HUES64 (cell line): ENCODE data around the gene PARD3B.

Experiments
- H3K27ac ChIP-seq: 2 replicates; pipeline ENCODE4 v1.7.0; 2013; ENCODE audit warnings: low read depth, low read length, inconsistent platforms
- H3K27me3 ChIP-seq: 2 replicates; pipeline ENCODE4 v1.6.1; 2013; ENCODE audit warnings: mild to moderate bottlenecking, low read length; ENCODE audit not compliant: insufficient read depth
- H3K36me3 ChIP-seq: 2 replicates; pipeline ENCODE4 v1.6.1; 2013; ENCODE audit warnings: mild to moderate bottlenecking, low read length; ENCODE audit not compliant: insufficient read depth
- H3K4me1 ChIP-seq: 2 replicates; pipeline ENCODE4 v1.6.1; 2013; ENCODE audit warnings: mild to moderate bottlenecking, low read length, moderate library complexity; ENCODE audit not compliant: insufficient read depth
- H3K4me3 ChIP-seq: 2 replicates; pipeline ENCODE4 v1.5.1; 2013; ENCODE audit warnings: mild to moderate bottlenecking, low read length, moderate library complexity
- H3K9ac ChIP-seq: 2 replicates; pipeline ENCODE4 v1.6.1; 2013; ENCODE audit warnings: mild to moderate bottlenecking, low read depth, low read length
- H3K9me3 ChIP-seq: 2 replicates; pipeline ENCODE4 v1.6.1; 2013; ENCODE audit warnings: low read depth, low read length; ENCODE audit not compliant: insufficient read depth
- WGBS: fragments of 150-250, 120-280 bp; methylation state at CpG from one replicate; pipeline ENCODE4 v1.1.7; 2013; ENCODE audit warnings: missing lambda C conversion rate; 5-methylcytosine and 5-hydroxymethylcytosine counted together

Gene PARD3B

DNA sequence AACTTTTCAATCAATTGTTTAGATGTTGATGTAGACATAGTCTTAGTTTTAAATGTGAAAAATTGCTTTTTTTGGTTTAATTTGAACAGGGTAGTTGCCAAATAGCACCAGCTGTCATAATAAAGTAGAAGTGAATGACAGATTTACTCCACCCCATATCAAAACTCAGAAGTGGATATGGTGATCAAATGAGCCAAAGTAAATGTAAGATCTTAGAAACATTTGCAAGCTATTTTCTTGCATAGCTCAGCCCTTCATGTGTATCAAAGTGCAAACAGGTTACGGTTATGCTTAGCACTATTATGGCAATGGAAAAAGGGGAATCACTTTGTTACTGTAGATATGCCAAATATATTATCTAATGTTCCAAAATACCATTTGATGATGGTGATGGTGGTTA, 596.1 kb downstream of the PARD3B start:
- H3K9ac ChIP-seq = no peak overlapping the region
- 100% methylated on average over 1 of the region's 1 CpG for WGBS
- H3K4me3 ChIP-seq = no peak overlapping the region
- peaks cover 34% of the 10 kb centered on the region for H3K4me1 ChIP-seq
- H3K9me3 ChIP-seq = peaks cover 3% of the 10 kb centered on the region; the same call in 1 of the 2 replicates
- H3K27me3 ChIP-seq = no peaks in the 10 kb centered on the region
- H3K27ac ChIP-seq = no peak overlapping the region
- H3K36me3 ChIP-seq = no peaks in the 10 kb centered on the region

DNA sequence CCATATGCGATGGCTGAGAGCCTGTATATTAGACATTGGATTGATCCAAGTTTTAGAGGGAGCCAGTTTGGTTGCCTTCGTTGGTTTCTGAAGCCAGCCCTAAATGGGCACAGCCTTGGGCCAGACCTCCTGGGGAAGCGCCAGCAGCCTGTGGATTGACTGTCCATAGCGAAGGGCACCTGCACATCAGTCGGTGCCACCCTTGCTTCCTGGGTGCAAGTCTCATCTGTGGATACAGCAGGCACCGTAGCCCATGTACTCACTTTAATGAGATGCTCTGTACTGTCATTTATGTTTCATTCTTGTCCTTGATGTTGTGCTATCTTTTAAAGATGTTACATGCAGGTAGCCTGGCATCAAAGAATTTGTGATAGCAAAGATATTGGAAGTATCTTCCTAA, 600.6 kb downstream of the PARD3B start:
- Histone ChIP-seq H3K27ac (no peak overlapping the region), H3K9me3 (peaks cover 3% of the 10 kb centered on the region; the same call in 1 of the 2 replicates), H3K4me3 (no peak overlapping the region), H3K4me1 (peaks cover 11% of the 10 kb centered on the region), H3K27me3 (no peaks in the 10 kb centered on the region), H3K9ac (no peak overlapping the region), H3K36me3 (no peaks in the 10 kb centered on the region)
- WGBS = 96% methylated on average over 6 of the region's 6 CpGs

DNA sequence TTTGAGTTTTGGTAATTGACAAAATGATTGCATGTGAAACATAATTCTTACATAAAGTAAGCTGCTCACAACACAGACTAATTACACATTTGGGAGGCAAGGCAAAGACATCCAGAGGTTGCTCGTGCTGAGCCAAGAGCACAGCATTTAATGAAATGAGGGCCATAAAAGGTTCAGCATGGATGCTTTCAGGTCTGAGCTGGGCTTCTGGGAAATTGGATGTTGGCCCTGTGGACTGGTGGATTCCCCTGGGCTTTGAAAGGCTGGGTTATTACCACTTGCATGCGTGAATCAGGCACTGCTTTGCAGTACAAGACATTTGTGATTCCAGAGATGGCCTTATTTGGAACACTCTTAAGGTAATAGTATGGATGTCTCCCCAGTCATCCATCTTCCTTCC, 603.5 kb downstream of the PARD3B start:
- WGBS = 93% methylated on average over 2 of the region's 2 CpGs
- H3K9me3 ChIP-seq = peaks cover 3% of the 10 kb centered on the region; the same call in 1 of the 2 replicates
- no peaks in the 10 kb centered on the region for H3K27me3 ChIP-seq
- H3K27ac ChIP-seq = no peak overlapping the region
- no peak overlapping the region for H3K9ac ChIP-seq
- no peak overlapping the region for H3K4me3 ChIP-seq
- no peaks in the 10 kb centered on the region for H3K36me3 ChIP-seq
- H3K4me1 ChIP-seq = no peaks in the 10 kb centered on the region

DNA sequence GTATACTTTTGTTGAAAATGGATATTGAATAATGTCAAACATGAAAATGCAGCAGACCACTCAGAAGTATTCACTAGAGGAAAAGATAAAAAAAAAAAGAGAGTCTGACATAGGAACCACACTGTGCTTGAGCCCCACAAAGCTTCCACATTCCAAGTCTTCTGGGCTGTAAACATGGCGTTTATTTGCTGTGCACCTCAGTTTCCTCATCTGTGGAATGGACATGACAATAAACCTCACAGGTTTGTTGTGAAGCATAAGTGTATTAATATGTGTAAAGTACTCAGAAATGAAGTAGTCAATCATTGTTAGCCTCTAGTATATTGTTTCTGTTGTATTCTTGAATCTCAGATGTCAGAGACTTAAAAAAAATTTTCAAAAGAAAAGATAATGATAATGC, 611.2 kb downstream of the PARD3B start:
- no peaks in the 10 kb centered on the region for H3K36me3 ChIP-seq
- no peak overlapping the region for H3K4me3 ChIP-seq
- no peaks in the 10 kb centered on the region for H3K9me3 ChIP-seq
- no peaks in the 10 kb centered on the region for H3K27me3 ChIP-seq
- H3K27ac ChIP-seq = no peak overlapping the region
- H3K9ac ChIP-seq = no peak overlapping the region
- WGBS = 84% methylated on average over 1 of the region's 1 CpG
- no peaks in the 10 kb centered on the region for H3K4me1 ChIP-seq

DNA sequence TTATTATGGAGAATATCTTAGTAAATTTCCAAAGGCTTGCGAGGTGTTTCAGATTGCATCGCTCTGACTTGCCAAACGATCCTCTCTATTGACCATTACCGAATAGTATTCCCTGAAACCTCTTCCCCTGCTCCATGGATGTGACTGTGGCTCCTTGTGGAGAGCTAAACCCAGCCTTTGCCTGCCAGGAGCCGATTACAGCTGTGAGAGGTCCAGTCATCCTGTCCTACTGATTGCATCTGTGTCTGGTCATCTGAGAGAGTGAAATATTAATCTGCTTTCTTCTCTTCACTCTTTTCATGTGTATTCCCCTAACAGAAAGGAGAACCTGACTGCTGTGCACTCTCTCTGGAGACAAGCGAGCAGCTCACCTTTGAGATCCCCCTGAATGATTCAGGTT, 613.1 kb downstream of the PARD3B start:
- Histone ChIP-seq H3K27ac (no peak overlapping the region), H3K9ac (no peak overlapping the region), H3K27me3 (no peaks in the 10 kb centered on the region), H3K4me3 (no peak overlapping the region), H3K36me3 (no peaks in the 10 kb centered on the region), H3K9me3 (no peaks in the 10 kb centered on the region), H3K4me1 (no peaks in the 10 kb centered on the region)
- 94% methylated on average over 6 of the region's 6 CpGs for WGBS

DNA sequence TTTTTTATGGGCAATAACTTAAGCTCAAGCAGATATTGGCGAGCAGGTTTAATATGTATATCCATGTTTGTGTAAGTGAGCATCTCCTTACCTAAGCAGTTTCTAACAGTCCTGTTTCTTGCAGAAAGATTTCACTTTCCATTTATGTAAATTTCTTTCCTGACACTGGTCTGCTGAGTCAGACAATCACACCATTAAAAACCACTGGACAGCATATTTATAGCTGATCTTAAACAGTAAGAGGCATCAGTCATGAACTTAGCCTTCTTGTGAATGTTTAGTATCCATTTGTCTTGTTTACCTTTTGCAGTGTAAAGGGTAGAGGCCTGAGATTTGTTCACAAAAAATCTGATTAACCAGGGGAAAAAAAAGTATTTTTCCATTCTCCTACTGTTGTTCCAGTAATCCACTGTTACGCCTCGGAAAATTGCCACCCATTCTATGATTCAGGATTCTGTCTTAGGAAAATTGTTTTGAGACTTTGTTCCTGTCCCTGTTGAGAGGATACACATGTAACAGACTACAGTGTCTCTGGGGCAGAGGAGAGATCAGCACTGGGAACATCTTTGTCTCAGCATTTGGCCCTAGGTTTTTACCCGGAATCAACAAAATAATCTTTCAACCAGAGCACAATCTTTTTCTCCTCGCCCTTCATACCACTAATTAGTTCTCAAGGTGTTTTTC, 616.0 kb downstream of the PARD3B start:
- Histone ChIP-seq H3K36me3 (no peaks in the 10 kb centered on the region), H3K27me3 (no peaks in the 10 kb centered on the region), H3K9ac (no peak overlapping the region), H3K4me1 (no peaks in the 10 kb centered on the region), H3K9me3 (no peaks in the 10 kb centered on the region), H3K27ac (no peak overlapping the region), H3K4me3 (no peak overlapping the region)
- WGBS = 79% methylated on average over 5 of the region's 5 CpGs

DNA sequence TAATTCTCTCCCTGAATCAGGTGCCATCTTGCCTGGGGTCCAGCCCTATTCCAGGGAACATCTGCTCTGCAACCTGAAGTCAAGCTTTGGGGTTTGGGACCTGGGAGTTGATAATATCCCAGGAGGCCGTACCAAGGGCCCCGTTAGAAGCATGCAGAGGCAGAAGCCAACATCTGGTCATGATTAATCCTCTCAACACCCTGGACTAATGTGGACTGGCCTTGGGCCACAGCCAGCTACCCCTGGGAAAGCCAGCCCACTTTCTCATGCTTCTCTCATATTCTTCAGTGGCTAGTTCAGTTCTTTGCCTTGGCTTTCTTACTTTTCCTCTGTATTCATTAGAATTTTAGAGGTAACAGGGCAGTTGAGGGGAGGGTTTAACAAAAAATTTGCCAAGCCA, 621.5 kb downstream of the PARD3B start:
- WGBS = 95% methylated on average over 2 of the region's 2 CpGs
- H3K27ac ChIP-seq = no peak overlapping the region
- no peak overlapping the region for H3K9ac ChIP-seq
- H3K4me3 ChIP-seq = no peak overlapping the region
- H3K9me3 ChIP-seq = no peaks in the 10 kb centered on the region
- H3K36me3 ChIP-seq = no peaks in the 10 kb centered on the region
- no peaks in the 10 kb centered on the region for H3K4me1 ChIP-seq
- no peaks in the 10 kb centered on the region for H3K27me3 ChIP-seq

DNA sequence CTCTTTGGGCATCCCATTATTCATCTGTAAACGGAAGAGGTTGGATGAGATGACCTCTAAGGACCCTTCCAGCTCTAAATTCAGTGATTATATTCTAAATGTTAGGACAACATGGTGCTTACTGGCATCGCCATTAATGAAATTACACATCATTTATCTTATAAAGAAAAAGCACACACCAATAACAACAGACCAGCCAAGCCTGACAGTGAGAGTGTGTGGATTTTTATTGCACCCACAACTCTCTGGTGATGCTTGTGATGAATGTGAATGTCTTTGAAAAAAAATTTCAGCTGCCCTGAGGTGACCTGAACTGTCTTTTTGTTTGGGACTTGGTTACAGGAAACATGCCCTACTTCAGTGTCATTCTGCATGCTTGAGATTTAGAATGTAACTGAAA, 623.7 kb downstream of the PARD3B start:
- no peak overlapping the region for H3K9ac ChIP-seq
- no peak overlapping the region for H3K27ac ChIP-seq
- H3K4me1 ChIP-seq = no peaks in the 10 kb centered on the region; the same call in 1 of the 2 replicates
- no peaks in the 10 kb centered on the region for H3K27me3 ChIP-seq
- H3K4me3 ChIP-seq = no peak overlapping the region
- no peaks in the 10 kb centered on the region for H3K36me3 ChIP-seq
- WGBS = no CpG with 5 or more reads among the region's 2 CpGs
- H3K9me3 ChIP-seq = no peaks in the 10 kb centered on the region

DNA sequence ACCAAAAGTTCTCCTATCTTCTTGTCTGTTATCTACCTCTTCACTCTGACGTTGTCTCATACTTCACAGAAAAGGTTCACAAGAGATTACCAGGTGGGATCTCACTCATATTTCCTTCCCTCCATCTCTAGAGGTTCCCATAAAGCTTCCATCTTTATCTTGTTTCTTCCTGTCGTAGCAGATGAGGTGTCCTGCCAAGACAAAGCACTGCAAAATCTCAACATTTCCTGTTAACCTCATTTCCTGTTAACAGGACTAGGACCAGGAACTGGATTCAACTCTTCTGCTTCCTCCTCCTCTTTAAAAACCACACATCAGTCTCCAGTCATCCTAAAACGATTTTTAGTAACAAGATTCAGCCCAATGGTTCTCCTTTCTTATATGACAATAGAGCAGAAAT, 624.2 kb downstream of the PARD3B start:
- H3K9me3 ChIP-seq = no peaks in the 10 kb centered on the region
- H3K27ac ChIP-seq = no peak overlapping the region
- H3K4me1 ChIP-seq = no peaks in the 10 kb centered on the region; the same call in 1 of the 2 replicates
- WGBS = 92% methylated on average over 3 of the region's 3 CpGs
- no peak overlapping the region for H3K4me3 ChIP-seq
- H3K27me3 ChIP-seq = no peaks in the 10 kb centered on the region
- no peaks in the 10 kb centered on the region for H3K36me3 ChIP-seq
- no peak overlapping the region for H3K9ac ChIP-seq

DNA sequence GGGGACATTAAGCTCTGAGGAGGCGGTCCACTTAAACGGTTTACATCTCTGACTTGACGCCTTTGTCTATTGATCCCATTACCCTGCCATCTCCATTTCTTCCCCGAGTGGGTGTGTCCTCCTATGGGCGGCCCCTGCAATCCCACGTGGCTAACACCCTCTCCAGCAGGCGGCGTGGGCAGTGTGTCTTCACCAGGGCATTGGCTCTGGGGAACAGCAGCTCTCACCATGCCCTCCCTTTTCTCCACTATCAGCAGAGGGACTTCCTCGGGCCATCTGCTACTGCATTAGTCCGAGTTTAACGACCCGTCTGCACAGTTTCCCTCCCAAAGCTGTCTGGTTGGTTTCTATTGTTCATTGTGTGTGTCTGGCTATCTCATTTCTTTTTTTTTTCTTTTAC, 625.1 kb downstream of the PARD3B start:
- Histone ChIP-seq H3K36me3 (no peaks in the 10 kb centered on the region), H3K9ac (no peak overlapping the region), H3K9me3 (no peaks in the 10 kb centered on the region), H3K27me3 (no peaks in the 10 kb centered on the region), H3K4me3 (no peak overlapping the region), H3K27ac (no peak overlapping the region), H3K4me1 (no peaks in the 10 kb centered on the region; the same call in 1 of the 2 replicates)
- 94% methylated on average over 12 of the region's 12 CpGs for WGBS

DNA sequence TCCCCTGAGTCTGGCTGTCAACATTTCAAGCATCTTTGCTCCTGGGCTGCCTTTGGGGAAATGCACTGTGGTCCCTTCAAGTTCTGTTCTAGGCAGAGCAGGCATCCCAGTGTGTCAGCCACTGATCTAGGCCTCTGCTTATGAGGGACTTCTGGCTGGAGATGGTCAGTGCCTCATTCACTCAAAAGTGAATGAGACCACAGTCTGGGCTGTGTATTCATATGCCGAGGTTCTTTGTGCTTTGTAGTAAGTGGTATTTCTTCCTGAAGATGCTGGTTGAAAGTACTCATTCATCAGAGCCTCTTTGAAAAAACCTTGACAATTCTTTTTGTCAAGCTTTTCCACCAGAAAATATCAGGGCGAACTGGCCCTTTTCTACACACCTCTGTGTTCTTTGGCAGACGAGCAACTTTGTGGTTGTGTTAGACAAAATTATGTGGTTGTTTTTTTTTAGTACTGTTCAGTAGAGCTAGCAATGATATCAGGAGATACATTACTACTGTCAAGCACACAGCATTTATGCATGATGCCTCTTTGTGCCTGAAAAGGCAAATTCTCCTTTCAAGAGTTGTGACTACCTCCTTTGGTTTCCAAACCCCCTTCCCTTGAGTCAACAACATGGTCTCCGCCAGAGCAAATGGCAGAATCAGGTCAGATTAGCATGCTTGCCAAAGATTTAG, 626.1 kb downstream of the PARD3B start:
- 96% methylated on average over 4 of the region's 4 CpGs for WGBS
- no peaks in the 10 kb centered on the region for H3K36me3 ChIP-seq
- H3K4me3 ChIP-seq = no peak overlapping the region
- H3K27ac ChIP-seq = no peak overlapping the region
- H3K9ac ChIP-seq = no peak overlapping the region
- no peaks in the 10 kb centered on the region for H3K9me3 ChIP-seq
- no peaks in the 10 kb centered on the region; the same call in 1 of the 2 replicates for H3K4me1 ChIP-seq
- H3K27me3 ChIP-seq = no peaks in the 10 kb centered on the region
